HPDE6-E6E7 (cell line): ENCODE measurements around the gene PEAK3.

Source experiments
- DNase-seq: peaks from one replicate; pipeline ENCODE4 v3.0.0; 2011; ENCODE audit warnings: missing footprints; ENCODE audit errors: extremely low spot score

Gene PEAK3

DNA sequence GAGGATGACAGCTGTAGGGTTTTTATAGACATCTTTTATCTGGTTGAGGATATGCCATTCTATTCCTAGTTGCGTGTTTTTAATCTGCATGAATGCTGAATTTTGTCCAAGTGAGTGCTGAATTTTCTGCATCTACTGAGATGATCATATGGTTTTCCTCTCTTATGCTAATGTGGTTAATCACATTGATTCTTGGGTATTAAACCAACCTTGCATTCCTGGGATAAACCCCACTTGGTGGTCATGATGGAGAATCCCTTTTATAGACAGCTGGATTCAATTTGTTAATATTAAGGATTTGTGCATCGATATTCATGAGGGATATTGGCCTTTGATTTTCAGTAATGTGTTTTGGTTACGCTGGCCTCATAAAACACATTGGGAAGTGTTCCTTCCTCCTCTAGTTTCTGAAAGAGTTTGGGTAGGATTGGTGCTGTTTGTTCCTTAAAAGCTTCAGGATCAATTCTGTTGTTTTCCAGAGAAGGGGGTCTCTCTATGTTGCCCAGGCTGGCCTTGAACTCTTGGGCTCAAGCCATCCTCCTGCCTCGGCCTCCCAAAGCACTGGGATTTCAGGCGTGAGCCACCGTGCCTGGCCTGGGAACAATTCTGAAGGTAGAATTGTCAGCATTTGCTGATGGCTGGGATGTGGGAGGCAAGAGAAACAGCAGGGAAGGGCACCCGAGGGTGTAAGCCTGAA, 33.3 kb upstream of the PEAK3 start:
- no peak for DNase-seq

GRCh38 chr19:2312820-2313501, 31.0 kb upstream of the PEAK3 start:
- DNase-seq = no peak

- no peak for DNase-seq
These were observed 29.1 kb upstream of the PEAK3 start for GRCh38 chr19:2311093-2311492.

DNA sequence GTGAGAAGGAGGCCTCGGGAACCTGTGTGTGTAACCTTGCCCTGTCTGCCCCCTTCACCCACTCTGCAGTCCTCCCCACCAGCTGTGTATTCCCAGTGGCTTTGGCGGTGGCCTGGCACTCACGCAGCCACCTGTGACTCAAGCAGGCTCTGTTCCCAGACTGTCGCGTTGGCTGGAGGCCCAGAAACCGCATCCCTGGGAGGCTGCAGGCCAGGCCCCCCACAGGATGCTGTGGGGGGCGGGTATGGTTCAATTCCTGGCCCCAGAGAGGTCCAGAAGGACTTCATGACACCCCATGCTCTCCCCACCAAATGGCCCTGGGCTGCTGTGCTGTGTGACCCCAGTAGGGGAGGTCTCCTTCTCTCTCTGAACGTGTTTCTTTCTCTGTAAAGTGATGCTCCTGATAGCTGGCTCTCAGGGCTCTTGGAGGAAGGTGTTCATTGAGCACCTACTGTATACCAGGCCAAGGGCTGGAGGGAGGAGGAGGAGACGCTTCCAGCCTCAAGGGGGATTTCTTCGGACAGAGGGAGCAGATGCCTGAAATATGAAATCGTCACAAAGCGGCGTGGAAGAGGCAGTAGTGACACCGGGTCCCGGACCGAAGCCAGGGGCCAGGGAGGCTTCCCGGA, 27.9 kb upstream of the PEAK3 start:
- DNase-seq = no peak

DNA sequence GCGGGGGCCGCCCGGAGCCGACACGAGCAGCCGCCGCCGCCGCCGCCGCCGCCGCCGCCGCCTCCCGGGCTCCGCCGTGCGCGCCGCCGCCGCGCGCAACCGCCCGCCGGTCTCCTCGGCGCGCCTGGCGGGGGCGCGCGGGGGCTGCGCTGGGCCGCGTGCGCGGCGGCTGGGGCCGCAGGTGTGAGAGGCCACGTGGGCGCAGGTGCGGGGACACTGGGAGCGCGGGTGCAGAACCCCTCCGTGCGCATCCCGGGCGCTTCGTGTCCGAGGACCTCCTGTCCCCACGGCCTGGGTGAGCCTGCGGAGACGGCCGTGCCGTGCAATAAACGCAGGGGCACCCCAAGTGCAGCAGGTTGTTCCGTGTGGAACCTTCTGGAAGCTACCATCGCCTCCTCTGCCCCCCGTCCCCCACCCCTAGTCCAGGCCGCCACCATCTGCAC, 26.2 kb upstream of the PEAK3 start, which contains the start of gene LINGO3:
Gene LINGO3 (minus strand): TSS at position 41 of the 443 bp plus-strand sequence. CDS start 16,378 bp downstream, outside the sequence.
- DNase-seq = no peak

DNA sequence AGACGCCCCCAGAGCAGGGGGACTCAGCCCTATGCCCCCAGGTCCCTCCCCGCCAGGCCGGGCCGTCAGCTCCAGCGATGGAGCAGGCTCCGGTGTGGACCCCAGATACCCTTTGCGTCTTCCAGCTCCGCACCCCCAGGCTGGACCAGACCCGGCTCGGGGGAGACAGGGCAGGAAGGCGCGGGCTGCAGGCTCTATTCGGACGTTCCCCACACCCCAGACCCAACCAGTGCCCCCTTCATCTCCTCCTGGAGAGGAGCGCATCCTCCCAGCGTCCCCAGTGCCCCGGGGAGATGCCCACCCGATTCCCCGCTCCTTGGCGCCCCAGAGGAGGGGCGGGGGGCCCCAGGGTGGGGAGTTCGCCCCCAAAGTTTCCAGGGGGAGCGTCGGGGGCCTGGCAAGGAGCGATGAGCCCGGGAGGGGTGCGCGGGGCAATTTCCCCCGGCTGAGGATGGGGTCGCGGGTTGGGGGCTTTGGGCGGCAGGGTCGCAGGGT, 25.6 kb upstream of the PEAK3 start:
- no peak for DNase-seq

- no peak for DNase-seq
These were observed 25.0 kb upstream of the PEAK3 start for GRCh38 chr19:2306971-2307370.

DNA sequence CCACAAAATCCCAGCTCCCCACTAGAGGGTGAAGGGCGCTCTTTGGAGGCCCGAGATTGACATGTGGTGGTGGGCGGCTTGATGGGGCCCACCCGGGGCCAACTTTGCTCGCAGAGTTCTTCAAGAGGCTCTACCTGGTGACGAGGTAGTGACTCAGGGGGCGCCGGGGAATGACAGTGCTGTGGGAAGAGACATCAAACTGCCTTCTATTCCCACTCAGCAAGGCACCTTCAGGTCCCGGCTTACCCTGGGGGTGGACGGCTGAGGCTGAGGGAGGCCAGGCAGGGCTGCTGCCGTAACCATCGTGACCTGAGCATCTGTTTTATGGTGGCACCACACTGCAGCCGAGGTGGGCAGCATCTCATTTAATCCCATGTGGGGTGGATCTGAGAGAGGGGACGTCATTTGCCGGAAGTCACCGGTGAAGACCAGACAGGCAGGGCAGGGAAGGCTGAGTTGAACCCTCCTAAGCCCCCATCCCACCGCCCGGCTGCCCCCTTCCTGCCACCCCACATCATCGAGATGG, 24.4 kb upstream of the PEAK3 start:
- no peak for DNase-seq

DNA sequence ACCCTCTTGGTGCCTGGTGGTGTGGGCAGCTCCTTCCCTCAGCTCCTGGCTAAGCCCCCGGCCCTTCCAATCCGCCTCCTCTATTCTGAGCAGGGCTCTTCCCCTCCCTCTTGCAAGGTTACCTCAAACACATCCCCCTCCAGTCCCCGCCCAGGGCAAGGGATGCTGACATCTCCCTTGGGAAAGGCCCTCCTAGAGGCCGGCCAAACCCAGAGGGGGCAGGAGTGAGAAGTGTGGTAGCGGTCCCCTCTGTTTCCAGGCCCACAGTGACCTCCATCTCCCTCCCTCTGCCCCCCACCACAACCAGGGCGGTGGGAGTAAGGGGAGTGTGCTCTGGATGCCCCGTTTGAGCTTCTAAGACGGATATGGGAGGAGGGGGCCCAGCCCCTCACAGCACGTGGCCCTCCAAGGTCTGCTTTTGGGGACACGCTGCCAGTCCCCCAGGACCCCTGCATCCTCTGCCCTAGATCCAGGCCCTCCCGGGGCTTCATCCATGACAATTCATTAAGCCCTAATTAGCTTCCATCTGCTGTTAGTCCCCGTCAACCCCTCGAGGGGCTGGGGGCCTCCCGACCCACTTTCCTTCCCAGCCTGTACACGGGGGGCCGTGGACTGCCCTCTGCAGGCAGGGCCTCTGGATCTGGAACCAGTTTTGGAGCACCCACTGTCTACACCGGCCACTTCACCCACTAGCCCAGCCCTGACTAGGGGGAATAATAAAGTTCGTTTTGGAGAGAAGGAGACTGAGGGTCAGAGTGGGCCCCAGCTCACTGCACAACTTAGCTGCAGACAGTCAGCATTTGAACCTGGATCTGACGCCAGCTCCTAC, 23.7 kb upstream of the PEAK3 start:
- no peak for DNase-seq

DNA sequence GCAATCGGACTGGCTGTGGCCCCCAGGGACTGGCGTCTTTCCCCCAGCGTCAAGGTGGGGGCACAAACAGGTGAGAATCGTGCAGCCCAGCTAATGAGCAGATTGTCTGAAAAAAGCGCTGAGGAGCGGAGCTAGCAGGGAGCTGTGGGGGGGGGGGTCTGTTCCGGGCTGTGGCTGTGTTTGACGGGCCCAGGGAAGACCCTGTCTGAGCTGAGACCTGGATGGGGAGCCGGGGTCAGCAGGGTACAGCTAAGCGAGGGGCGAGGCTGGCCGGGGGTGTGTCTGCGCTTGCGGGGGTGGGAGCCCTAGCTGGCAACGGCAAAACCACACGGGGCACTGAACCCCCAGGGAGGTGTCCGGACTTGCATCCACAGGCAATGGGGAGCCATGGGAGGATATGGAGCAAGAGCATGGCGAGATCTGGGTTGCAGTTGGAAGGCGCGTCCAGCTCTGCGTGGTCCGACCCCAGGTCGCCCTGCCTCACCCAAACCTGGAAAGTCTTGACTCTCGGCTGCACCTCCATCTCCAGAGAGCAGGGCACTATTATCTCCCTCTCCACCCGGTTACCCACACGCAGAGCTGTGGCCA, 21.3 kb upstream of the PEAK3 start:
- DNase-seq = no peak

- DNase-seq = no peak
These were observed 20.6 kb upstream of the PEAK3 start for GRCh38 chr19:2302319-2303210.

- DNase-seq = no peak
These were observed 18.6 kb upstream of the PEAK3 start for GRCh38 chr19:2300533-2300932.

DNA sequence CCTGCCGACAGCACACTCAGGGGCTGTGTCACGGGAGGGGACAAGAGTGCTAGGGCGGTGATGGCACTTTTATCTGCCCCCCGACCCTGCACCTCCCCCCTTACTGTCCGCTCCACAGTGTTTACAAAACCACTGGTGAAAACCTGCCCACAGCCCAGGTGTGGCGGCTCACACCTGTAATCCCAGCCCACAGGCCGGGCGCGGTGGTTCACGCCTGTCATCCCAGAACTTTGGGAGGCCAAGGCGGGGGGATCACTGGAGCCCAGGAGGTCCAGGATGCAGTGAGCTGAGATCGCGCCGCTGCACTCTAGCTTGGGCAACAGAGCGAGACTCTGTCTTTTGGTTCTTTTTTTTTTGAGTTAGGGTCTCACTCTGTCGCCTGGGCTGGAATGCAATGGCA, 14.2 kb upstream of the PEAK3 start:
- no peak for DNase-seq

DNA sequence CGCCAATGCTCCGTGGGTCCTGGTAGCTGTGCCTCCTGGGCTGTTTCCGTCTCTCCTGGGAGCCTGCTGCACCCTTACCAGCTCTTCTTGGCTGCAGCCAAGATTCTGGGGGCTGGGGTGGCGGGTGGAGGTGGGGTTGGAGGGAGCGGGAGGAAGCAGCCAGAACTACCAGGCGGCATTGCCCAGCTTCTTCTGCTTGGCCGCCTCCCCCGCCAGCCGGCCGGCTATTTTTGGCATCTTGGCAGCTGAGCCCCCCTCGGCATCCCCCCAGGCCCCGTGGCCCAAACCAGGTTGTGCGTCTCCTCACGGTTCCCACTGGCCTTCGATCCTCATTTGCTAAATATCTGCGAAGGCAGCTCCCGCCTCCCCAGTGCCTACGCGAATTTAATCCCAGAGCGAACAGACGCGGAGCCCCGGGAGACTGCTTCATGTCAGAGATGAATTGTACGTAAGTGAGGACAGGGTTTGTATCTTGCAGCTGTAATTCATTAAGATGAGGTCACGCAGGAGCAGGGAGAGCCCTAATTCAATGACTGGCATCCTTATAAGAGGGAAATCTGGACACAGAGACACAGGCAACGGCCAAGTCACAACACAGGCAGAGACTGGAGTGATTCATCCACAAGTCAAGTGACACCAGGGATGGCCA, 12.8 kb upstream of the PEAK3 start:
- DNase-seq = no peak

GRCh38 chr19:2291185-2291751, 9.3 kb upstream of the PEAK3 start:
- no peak for DNase-seq

GRCh38 chr19:2290441-2291184, 8.6 kb upstream of the PEAK3 start:
- DNase-seq = no peak

DNA sequence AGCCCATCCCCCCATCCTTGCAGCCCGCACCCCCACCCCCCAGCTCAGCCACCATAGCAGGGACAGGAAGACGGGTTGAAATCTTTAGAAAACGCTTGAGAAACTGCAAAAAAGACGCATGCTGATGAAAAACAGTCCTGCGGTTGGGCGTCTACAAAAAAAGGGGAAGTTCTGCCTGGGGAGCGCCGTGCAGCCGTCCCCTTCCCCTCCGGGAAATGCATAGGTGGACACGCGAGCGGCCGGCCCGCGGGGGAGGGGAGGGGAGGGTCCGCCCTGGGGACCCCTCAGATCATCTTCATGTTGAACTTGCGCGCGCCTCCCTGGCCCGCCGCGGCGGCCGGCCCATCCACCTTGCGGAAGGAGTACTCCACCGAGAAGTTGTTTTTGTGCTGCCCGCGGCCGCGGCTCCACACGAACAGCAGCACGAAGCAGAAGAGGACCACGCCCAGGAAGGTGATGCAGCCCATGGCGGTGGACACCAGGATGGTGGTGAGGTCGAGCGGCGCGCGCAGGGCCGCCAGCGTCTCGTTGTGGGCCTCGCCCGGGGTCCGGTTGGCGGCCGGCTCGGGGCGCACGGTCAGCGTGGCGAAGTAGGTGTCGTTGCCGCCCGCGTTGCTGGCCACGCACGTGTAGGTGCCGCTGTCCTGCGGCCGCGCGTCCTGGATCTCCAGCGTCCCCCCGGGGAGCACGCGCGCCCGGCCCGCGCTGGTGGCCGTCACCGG, 7.9 kb upstream of the PEAK3 start:
- no peak for DNase-seq
